Islet of Langerhans (tissue), 1 donor: ENCODE results near the gene ATR.
"Not testable (repeated sequence)": the region's sequence is repeated elsewhere in the genome, so short reads cannot be mapped to it uniquely, and the experiment has no call there.

Experiments
- FAIRE-seq: peaks from one replicate; lab custom pipeline; 2011; peaks lifted over from hg19 to GRCh38; lab: Jason Lieb, UNC

The ATR gene

GRCh38 chr3:142447301-142447851, 131.2 kb downstream of the ATR start:
- no peak for FAIRE-seq

- FAIRE-seq, result no peak
These were observed 132.7 kb downstream of the ATR start for GRCh38 chr3:142445816-142446254.

GRCh38 chr3:142444343-142444742, 134.2 kb downstream of the ATR start:
- no peak for FAIRE-seq

DNA sequence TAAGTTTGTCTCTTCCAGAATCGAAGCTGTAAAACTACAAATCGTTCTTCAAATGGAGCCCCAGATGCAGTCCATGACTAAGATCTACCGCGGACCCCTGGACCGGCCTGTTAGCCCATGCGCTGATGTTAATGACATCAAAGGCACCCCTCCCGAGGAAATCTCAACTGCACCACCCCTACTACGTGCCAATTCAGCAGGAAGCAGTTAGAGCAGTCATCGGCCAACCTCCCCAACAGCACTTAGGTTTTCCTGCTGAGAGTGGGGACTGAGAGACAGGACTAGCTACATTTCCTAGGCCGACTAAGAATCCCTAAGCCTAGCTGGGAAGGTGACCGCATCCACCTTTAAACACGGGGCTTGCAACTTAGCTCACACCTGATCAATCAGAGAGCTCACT, 135.5 kb downstream of the ATR start:
- FAIRE-seq, result not testable (repeated sequence)

DNA sequence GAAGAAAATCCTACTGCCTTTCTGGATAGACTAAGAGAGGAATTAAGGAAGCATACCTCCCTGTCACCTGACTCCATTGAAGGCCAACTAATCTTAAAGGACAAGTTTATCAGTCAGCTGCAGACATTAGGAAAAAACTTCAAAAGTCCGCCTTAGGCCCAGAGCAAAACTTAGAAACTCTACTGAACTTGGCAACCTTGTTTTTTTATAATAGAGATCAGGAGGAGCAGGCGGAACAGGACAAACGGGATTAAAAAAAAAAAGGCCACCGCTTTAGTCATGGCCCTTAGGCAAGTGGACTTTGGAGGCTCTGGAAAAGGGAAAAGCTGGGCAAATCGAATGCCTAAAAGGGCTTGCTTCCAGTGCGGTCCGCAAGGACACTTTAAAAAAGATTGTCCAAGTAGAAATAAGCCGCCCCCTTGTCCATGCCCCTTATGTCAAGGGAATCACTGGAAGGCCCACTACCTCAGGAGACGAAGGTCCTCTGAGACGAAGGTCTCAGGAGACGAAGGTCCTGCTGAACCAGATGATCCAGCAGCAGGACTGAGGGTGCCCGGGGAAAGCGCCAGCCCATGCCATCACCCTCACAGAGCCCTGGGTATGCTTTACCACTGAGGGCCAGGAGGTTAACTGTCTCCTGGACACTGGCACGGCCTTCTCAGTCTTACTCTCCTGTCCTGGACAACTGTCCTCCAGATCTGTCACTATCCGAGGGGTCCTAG, 138.9 kb downstream of the ATR start:
- not testable (repeated sequence) for FAIRE-seq

- not testable (repeated sequence) for FAIRE-seq
These were observed 140.4 kb downstream of the ATR start for GRCh38 chr3:142438096-142438495.

- FAIRE-seq, result no peak
These were observed 141.5 kb downstream of the ATR start for GRCh38 chr3:142436951-142437585.

DNA sequence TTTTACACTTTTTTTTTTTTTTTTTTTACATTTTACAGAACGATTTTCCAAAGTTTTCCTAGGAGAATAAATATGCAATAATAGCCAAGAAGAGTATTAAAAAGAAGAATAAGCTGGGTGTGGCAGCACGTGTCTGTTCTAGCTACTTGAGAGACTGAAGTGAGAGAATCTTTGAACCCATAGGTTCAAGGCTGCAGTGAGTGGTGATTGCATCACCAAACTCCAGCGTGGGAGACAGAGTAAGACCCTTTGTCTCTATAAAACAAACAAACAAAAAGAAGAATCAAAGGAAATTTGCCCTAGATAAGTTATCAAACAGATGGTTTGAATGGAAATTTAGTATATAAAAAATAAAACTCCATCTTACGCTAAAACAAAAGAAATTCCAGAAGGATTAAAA, 144.0 kb downstream of the ATR start:
- no peak for FAIRE-seq

DNA sequence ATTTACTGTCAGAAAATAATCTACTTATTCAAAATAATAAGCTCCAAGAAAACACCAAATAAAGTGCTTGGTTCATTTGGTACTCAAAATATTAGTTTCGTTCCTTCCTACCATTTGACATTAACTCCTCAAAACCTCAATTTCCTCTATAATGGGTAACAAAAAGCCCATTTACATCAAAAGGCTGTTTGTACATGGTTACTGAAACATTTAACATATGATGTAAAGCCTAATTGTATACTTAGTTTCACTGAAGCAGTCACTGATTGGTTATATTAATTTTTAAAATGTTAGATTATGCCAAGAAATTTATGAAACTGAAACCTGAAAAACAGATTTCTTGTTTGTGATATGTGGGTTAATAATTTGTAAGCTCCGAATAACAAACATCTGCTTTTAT, 145.4 kb downstream of the ATR start:
- FAIRE-seq, result peak; percentile 85

- no peak for FAIRE-seq
These were observed 149.0 kb downstream of the ATR start for GRCh38 chr3:142429582-142429981.

- no peak for FAIRE-seq
These were observed 153.8 kb downstream of the ATR start for GRCh38 chr3:142424754-142425153.

DNA sequence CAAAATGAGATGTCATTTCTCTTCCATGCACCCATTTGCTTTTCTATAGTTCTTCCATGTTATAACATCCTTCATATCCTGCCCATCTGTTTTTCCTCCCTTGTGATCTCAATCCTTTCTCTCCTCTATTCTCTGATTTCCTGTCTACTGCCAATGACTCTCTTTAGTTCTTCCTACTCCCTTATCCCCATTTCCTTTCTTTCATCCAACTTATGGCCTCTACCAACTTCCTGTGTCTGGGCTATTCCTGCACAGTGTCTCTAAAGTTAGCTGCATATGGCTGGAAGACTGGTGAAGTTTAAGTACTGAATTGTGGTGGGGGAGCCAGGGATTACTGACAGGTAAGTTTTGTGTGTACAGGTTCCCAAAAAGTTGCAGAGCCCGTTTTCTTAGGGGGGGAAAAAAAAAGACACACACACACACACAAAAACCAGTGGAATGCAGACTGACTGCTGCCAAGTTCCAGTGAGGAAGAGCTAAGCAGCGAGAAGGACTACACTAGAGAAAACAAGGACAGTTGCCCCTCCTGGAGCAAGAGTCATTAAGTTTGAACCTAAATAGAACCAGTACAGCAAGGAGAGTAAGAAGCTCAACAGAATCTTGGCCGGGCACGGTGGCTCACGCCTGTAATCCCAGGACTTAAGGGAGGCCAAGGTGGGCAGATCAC, 159.5 kb downstream of the ATR start:
- no peak for FAIRE-seq

DNA sequence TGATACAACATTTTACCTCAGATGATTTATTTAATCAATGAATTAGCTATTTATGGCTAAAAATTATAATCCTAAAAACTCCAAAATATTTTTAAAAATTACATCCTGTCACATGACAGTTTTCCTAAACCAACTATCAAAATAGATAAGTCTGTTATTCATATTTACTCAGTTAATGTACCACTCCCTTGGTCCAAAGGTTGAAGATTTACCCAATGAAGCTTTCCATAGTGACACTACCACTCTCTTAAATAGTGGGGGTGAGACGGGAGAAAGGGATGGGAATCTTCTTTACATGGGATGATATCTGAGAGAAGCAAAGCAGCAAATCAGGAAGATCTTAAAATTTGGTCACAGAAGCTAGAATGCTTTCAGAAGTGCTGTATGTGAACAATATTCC, 161.2 kb downstream of the ATR start:
- no peak for FAIRE-seq

- not testable (repeated sequence) for FAIRE-seq
These were observed 178.0 kb downstream of the ATR start for GRCh38 chr3:142400537-142400936.
